ES-I3 (cell line): ENCODE data around the gene CFAP97D2.
"Not testable (repeated sequence)": the region's sequence is repeated elsewhere in the genome, so short reads cannot be mapped to it uniquely, and the experiment has no call there.

Source experiments
- H3K36me3 ChIP-seq: 2 replicates; pipeline ENCODE4 v1.6.1; 2013; ENCODE audit warnings: mild to moderate bottlenecking, low read length, control low read depth, moderate library complexity; ENCODE audit not compliant: insufficient read depth
- H3K4me1 ChIP-seq: 2 replicates; pipeline ENCODE4 v1.6.1; 2013; ENCODE audit warnings: mild to moderate bottlenecking, control low read depth, low read length; ENCODE audit not compliant: insufficient read depth
- H3K9ac ChIP-seq: 2 replicates; pipeline ENCODE4 v1.6.1; 2013; ENCODE audit warnings: low read depth, mild to moderate bottlenecking, low read length, moderate library complexity
- H3K9me3 ChIP-seq: 2 replicates; pipeline ENCODE4 v1.6.1; 2013; ENCODE audit warnings: mild to moderate bottlenecking, low read length, moderate library complexity; ENCODE audit not compliant: control insufficient read depth, insufficient read depth

The CFAP97D2 gene

DNA sequence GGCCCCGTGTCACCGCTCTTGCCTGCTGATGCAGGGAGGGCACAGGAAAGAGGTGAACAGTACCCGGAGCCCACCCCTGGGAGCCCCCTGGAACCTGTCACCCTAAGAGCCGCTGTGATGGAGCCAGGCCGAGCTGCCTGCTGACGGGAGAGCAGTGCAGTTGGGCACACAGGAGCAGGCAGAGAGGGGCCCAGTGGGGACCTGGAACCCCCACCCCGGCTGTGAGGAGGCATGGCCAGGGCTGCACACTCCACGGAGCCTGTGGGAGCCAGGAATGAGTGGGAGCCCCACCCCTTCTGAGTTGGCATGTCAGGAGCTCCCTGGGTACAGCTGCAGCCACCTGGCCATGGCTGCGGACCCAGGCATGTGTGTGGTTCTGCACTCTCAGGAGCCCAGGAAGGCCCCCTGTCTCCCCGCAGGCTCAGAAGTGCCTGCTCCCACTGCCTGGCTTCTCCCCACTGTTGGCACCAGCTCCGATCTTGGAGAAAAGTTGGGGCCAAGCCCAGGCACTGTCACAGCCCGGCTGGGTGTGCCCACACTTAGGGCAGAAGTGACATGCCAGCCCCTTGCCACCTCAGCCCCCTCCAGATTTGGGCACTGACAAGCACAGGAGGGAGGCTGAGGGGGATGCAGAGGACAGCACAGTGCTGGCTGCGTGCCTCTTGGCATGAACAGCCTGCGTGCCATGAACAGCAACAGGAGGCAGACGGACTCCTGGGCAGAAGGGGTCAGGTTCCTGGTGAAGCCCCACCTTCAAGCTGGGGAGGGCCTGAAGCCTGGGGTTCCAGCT, 6.3 kb downstream of the CFAP97D2 start:
- Histone ChIP-seq H3K9me3 (no peaks in the 10 kb centered on the region; the same call in 1 of the 2 replicates), H3K36me3 (no peaks in the 10 kb centered on the region), H3K4me1 (no peaks in the 10 kb centered on the region), H3K9ac (no peak overlapping the region)

DNA sequence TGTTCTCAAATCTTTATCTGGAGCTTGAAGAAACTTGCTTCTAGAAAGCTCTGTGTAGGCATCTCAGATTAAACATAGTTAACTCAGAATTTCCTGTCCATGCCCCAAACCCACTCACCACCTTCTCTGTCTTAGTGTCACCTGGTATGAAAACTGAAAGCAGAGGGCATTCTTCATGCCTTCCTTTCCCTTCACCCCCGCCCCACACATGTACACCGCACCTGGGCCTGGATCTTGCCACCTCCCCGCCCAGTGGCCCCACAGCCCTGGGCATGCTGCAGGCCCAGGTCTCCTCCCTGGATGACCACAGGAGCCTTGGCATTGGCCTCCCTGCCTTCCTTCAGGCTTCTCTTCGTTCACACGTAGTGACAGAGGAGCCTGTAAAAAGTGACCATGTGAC, 15.8 kb downstream of the CFAP97D2 start:
- no peaks in the 10 kb centered on the region for H3K36me3 ChIP-seq
- no peaks in the 10 kb centered on the region for H3K4me1 ChIP-seq
- no peaks in the 10 kb centered on the region for H3K9me3 ChIP-seq
- H3K9ac ChIP-seq, result no peak overlapping the region

DNA sequence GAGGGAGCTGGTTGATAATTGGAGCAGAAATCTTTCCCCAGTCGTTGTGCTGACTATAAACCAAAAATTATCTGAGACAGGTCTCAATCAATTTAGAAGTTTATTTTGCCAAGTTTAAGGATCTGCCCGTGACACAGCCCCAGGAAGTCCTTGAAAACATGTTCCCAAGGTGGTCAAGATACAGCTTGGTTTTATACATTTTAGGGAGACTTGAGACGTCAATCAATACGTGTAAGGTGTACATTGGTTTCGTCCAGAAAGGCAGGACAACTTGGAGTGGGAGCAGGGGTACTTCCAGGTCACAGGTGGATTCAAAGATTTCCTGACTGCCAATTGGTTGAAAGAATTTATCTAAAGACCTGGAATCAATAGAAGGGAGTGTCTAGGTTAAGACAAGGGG, 17.6 kb downstream of the CFAP97D2 start:
- H3K4me1 ChIP-seq, result no peaks in the 10 kb centered on the region
- no peaks in the 10 kb centered on the region for H3K9me3 ChIP-seq
- no peak overlapping the region for H3K9ac ChIP-seq
- no peaks in the 10 kb centered on the region for H3K36me3 ChIP-seq

DNA sequence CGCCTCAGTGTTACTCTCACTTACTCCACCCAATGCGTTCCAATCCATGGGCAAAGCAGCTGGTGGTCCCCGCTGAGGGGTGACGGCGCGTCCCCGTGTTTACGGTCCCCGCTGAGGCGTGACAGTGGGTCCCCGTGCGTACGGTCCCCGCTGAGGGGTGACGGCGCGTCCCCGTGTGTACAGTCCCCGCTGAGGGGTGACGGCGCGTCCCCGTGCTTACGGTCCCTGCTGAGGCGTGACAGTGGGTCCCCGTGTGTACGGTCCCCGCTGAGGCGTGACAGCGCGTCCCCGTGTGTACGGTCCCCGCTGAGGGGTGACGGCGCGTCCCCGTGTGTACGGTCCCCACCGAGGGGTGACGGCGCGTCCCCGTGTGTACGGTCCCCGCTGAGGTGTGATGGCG, 19.5 kb downstream of the CFAP97D2 start:
- H3K9ac ChIP-seq, result no peak overlapping the region
- no peaks in the 10 kb centered on the region for H3K9me3 ChIP-seq
- no peaks in the 10 kb centered on the region for H3K4me1 ChIP-seq
- no peaks in the 10 kb centered on the region for H3K36me3 ChIP-seq

DNA sequence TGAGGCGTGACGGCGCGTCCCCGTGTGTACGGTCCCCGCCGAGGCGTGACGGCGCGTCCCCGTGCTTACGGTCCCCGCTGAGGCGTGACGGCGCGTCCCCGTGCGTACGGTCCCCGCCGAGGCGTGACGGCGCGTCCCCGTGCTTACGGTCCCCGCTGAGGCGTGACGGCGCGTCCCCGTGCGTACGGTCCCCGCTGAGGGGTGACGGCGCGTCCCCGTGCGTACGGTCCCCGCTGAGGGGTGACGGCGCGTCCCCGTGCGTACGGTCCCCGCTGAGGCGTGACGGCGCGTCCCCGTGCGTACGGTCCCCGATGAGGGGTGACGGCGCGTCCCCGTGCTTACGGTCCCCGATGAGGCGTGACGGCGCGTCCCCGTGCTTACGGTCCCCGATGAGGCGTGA, 20.5 kb downstream of the CFAP97D2 start:
- not testable (repeated sequence) for H3K36me3 ChIP-seq, H3K9ac ChIP-seq, H3K4me1 ChIP-seq, H3K9me3 ChIP-seq

DNA sequence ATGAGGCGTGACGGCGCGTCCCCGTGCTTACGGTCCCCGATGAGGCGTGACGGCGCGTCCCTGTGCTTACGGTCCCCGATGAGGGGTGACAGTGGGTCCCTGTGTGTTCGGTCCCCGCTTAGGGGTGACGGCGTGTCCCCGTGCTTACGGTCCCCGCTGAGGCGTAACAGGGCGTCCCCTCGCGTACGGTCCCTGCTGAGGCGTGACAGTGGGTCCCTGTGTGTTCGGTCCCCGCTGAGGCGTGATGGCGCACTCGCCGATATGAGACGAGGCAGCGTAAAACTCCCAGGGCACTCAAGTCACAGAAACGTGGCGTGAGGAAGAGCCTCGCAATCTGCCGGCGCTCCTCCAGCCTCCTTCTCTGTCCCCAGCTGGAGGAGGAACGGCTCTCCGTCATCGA, 20.9 kb downstream of the CFAP97D2 start:
- H3K4me1 ChIP-seq, result no peaks in the 10 kb centered on the region
- no peaks in the 10 kb centered on the region for H3K36me3 ChIP-seq
- no peaks in the 10 kb centered on the region for H3K9me3 ChIP-seq
- H3K9ac ChIP-seq, result no peak overlapping the region

DNA sequence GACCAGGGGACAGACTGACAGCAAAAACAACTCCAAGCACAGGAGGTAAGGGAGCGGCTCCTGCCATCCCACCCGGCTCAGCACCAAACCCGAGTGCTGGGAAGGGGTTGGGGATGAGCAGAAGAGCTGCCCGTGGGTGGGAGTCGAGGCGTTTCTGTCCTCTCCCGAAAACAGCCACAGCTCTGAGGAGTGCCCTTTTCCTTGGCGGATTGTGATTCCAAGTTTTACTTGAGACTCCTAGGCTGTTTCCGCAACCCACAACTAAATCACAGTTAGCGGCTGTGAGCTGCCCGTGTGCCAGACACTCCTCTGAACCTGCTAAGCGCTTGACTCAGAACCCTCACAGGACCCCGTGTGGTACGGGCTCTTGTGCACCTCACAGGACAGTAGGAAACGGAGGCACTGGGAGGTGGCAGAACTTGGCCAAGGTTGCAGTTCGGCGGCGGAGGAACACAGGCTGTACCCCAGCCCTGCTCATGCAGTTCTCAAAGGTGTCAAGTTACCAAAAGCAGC, 21.4 kb downstream of the CFAP97D2 start:
- H3K9me3 ChIP-seq, result no peaks in the 10 kb centered on the region
- H3K4me1 ChIP-seq, result no peaks in the 10 kb centered on the region
- H3K9ac ChIP-seq, result no peak overlapping the region
- H3K36me3 ChIP-seq, result no peaks in the 10 kb centered on the region

DNA sequence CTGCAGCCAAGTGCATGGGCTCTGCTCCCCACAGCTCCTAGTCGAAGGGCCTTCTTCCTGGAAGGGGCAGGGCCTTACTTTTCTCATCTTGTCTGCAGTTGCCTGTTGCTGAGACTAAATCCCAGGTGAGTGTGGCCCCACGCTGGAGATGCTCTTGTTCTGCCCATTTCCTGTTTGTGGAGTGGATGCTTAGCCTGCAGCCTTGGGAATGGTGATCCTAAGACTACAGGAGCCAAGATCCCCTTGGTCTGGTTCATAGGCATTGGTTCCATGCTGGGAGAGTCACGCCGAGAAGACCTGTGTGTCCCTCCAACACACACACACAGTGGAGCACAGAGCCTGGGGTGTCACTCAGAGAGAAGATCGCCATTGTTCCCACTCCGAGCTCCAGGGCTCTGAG, 23.5 kb downstream of the CFAP97D2 start:
- no peaks in the 10 kb centered on the region for H3K36me3 ChIP-seq
- H3K9ac ChIP-seq, result no peak overlapping the region
- no peaks in the 10 kb centered on the region for H3K4me1 ChIP-seq
- H3K9me3 ChIP-seq, result peaks cover 4% of the 10 kb centered on the region; the same call in 1 of the 2 replicates

DNA sequence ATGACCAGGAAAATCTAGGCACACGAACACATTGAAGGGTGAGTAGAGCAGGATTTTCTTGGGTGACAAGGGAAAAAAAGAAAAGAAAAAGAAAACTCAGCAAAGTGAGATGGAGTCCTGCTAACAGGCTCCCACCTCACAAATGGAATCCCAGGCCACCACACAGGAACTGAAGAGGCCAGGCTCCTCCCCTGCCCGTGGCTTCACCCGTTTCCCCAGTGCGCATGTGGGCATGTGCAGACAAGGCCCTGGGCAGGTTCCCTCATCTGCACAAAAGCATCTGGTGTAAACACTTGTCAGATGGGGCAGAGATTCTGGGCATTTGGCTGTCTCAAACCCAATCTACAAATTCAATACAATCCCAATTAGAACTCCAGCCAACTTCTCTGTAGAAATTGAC, 24.5 kb downstream of the CFAP97D2 start:
- H3K9me3 ChIP-seq, result peaks cover 4% of the 10 kb centered on the region; the same call in 1 of the 2 replicates
- no peaks in the 10 kb centered on the region for H3K4me1 ChIP-seq
- no peak overlapping the region for H3K9ac ChIP-seq
- no peaks in the 10 kb centered on the region for H3K36me3 ChIP-seq

DNA sequence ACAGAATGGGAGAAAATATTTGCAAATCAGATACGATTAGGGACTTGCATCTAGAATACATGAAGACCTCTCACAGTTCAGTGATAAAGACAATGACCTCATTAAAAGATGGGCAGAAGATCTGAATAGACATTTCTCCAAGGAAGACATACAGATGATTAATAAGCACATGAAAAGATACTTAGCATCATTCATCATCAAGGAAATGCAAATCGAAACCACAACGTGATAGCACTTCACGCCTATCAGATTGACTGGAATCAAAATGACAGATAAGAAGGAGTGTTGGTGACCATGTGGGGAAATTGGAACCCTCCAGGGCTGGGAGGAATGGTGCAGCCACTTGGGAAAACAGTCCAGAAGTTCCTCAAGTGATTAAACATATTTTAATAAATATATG, 25.8 kb downstream of the CFAP97D2 start:
- Histone ChIP-seq H3K9ac (no peak overlapping the region), H3K4me1 (no peaks in the 10 kb centered on the region), H3K9me3 (peaks cover 4% of the 10 kb centered on the region; the same call in 1 of the 2 replicates), H3K36me3 (no peaks in the 10 kb centered on the region)

DNA sequence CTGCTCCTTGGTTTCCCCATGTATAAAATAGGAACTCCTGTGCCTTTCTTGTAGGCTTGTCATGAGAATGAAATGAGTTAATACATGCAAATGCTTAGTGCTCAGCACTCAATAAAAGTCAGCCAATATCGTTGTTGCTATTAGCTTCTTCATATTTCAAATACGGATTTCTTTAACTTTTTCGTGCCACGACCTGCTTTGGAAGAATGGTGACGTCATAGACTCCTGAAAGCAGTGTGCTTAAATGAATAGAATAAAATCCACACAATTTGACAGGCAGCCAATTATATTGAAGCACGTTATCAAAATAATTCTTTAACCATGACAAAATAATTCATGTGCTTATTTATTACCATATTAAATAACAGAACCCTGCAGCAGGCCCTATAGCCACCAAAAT, 29.1 kb downstream of the CFAP97D2 start:
- Histone ChIP-seq H3K36me3 (no peaks in the 10 kb centered on the region), H3K4me1 (0 out of 2 replicates have a peak, but pooled peaks cover 8% of the 10 kb centered on the region), H3K9ac (no peak overlapping the region)

DNA sequence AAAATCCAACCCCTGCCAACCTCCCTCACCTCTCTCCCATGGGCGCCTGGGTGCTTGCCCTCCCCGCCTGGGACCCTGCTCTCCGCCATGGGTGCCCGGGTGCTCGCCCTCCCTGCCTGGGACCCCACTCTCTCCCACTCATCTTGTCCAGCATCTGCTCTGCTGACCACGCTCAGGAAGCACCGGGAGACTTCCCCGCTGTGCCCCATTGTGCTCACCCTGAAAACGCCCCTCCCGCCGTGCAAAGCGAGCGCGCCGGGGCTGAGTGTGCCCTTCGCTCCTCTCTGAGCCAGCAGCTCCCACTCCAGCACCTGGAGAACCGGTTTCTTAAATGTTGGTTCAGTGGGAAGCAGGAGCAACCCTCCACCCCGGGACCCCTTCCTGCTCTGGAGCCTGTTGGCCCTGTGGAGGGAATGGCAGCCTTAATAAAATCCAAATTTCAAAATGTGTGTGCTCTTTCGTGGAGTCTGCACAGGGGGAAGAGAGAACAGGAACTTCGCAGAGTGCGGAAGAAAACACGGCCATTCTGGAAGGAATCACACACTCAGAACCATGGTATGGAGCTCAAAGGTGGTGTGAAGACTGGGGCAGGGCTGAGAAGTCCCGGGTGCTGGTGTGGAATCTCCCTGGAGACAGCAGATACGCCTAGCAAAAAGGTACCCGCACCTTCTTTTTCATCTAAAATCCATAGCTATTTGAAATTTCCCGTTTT, 32.5 kb downstream of the CFAP97D2 start:
- Histone ChIP-seq H3K4me1 (0 out of 2 replicates have a peak, but pooled peaks cover 8% of the 10 kb centered on the region), H3K9me3 (peaks cover 4% of the 10 kb centered on the region; the same call in 1 of the 2 replicates), H3K9ac (no peak overlapping the region), H3K36me3 (no peaks in the 10 kb centered on the region)

More for the DNA sequence above, 29.1 kb downstream of the CFAP97D2 start:
- peaks cover 4% of the 10 kb centered on the region; the same call in 1 of the 2 replicates for H3K9me3 ChIP-seq

DNA sequence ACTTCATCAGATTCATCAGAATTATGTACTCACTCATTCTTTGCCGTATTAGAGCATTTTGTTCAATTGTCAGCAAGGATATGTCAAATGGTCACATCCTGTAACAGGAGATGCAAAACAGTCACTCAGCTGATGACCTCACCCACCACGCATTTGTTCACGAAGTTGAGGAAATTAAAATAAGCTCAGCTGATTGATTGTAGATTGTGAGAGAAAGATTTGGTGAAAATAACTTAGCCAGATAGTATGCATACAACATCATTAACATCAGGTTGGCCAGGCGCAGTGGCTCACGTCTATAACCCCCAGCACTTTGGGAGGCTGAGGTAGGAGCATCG, 33.1 kb downstream of the CFAP97D2 start:
- Histone ChIP-seq H3K4me1 (0 out of 2 replicates have a peak, but pooled peaks cover 8% of the 10 kb centered on the region), H3K9me3 (no peaks in the 10 kb centered on the region), H3K36me3 (no peaks in the 10 kb centered on the region), H3K9ac (no peak overlapping the region)

DNA sequence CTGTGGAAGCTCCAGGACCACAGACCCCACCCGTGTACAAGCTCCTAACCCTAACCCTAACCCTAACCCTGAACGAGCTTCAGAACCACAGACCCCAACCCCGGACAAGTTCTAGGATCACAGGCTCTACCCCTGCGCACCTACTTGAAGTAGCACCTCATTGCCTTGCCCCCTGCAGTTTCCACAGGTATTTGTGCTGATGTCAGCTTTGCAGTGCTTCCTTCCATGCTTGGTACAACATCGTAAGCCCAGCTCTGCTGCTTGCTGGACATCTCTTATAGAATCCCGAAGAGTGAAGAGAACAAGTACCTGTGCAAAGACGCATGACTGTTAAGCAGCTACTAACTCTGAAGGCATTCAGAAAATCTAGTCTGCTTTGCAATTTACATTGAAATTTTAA, 34.9 kb downstream of the CFAP97D2 start:
- Histone ChIP-seq H3K9ac (no peak overlapping the region), H3K4me1 (0 out of 2 replicates have a peak, but pooled peaks cover 8% of the 10 kb centered on the region), H3K36me3 (no peaks in the 10 kb centered on the region), H3K9me3 (no peaks in the 10 kb centered on the region)

DNA sequence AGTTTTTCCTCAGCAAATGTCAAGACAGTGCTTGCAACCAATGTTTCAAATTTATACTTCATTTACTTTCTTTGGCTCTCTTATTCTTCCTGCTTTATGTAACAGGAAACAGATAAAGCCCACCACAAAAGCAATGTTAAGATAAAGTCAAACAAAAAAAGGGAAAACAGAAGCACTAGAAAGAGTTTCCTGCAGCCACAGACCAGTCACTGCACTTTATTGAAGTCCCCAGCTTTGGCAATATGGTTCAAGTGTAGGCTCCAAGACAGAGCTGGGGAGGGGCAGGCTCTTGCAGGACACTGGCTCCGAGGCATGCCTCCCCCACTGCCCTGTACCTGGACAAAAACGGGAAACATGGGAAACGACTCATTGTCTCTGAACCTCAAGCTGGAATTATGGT, 40.3 kb downstream of the CFAP97D2 start:
- H3K9me3 ChIP-seq, result no peaks in the 10 kb centered on the region
- no peaks in the 10 kb centered on the region for H3K4me1 ChIP-seq
- H3K36me3 ChIP-seq, result no peaks in the 10 kb centered on the region
- H3K9ac ChIP-seq, result no peak overlapping the region
